Measurements from ENCODE around the gene G3BP1. TPM values are rescaled to one million over a fixed set of nuclear protein-coding genes. Genes with fewer than 3 reads are reported as not detected.
"Not testable (repeated sequence)": the region's sequence is repeated elsewhere in the genome, so short reads cannot be mapped to it uniquely, and the experiment has no call there.

G3BP1 gene
- total RNA-seq, 1 donor from 2014 or later: 127 TPM

- no peaks in the 10 kb centered on the region for H3K27me3 Mint-ChIP-seq (ENCODE audit: unreplicated experiment)
- TF ChIP-seq, protein P1, sequence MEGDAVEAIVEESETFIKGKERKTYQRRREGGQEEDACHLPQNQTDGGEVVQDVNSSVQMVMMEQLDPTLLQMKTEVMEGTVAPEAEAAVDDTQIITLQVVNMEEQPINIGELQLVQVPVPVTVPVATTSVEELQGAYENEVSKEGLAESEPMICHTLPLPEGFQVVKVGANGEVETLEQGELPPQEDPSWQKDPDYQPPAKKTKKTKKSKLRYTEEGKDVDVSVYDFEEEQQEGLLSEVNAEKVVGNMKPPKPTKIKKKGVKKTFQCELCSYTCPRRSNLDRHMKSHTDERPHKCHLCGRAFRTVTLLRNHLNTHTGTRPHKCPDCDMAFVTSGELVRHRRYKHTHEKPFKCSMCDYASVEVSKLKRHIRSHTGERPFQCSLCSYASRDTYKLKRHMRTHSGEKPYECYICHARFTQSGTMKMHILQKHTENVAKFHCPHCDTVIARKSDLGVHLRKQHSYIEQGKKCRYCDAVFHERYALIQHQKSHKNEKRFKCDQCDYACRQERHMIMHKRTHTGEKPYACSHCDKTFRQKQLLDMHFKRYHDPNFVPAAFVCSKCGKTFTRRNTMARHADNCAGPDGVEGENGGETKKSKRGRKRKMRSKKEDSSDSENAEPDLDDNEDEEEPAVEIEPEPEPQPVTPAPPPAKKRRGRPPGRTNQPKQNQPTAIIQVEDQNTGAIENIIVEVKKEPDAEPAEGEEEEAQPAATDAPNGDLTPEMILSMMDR (IDR thresholded peaks at IDR 0.05; ENCODE audit: partially characterized antibody, unreplicated experiment): no peak
- DNase-seq: no peak
- H3K4me1 Mint-ChIP-seq (ENCODE audit: low read depth, unreplicated experiment): no peaks in the 10 kb centered on the region
- no peaks in the 10 kb centered on the region for H3K36me3 Mint-ChIP-seq (ENCODE audit: unreplicated experiment)
- H3K9me3 Mint-ChIP-seq (ENCODE audit: unreplicated experiment): no peaks in the 10 kb centered on the region
- no peak overlapping the region for H3K4me3 Mint-ChIP-seq (ENCODE audit: unreplicated experiment)
- no peak overlapping the region for H3K27ac Mint-ChIP-seq (ENCODE audit: unreplicated experiment)
Measured at GRCh38 chr5:151846765-151847164, 75.0 kb downstream of the G3BP1 start.

DNA sequence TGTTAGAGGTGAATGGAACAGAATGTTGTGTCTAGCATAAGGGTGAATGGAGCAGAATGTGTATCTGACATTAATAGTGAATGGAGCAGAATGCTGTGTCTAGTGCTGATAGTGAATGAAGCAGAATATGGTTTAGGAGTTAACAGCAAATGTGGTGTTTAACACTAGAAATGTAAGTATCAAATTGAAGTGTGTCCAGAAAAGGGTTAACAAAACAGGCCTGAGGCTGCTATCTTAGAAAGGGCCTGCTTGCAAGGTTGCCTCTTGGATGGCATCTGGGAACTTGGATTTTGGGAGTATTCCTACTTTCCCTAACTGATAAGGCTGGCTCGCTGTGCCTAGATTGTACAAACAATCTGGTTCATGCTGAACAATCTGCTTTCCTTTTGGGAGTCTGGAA lies 76.1 kb downstream of the G3BP1 start:
- Mint-ChIP-seq H3K4me1 (ENCODE audit: low read depth, unreplicated experiment) (no peaks in the 10 kb centered on the region), H3K36me3 (ENCODE audit: unreplicated experiment) (no peaks in the 10 kb centered on the region), H3K27ac (ENCODE audit: unreplicated experiment) (no peak overlapping the region), H3K9me3 (ENCODE audit: unreplicated experiment) (no peaks in the 10 kb centered on the region), H3K4me3 (ENCODE audit: unreplicated experiment) (no peak overlapping the region), H3K27me3 (ENCODE audit: unreplicated experiment) (no peaks in the 10 kb centered on the region)
- TF ChIP-seq, protein P1 (IDR thresholded peaks at IDR 0.05; ENCODE audit: partially characterized antibody, unreplicated experiment): no peak
- DNase-seq: no peak

DNA sequence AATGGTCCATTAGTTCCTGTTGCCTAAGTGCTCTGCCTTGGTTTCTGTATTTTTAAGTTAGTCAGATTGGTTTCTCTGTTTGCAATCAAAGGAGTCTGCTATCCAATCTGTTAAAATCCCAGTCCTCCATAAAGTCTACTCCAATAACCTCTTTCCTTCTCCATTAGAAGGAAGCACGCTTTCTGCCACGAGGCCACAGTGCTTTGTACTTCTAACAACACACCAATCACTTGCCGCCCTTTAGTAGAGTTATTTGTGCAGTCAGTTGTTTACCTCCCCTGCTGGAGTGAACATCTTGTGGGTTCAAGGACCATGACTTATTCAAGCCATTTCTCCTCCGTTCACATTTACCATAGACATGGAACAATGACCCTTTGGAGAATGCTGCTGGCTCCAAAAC lies 83.9 kb downstream of the G3BP1 start:
- H3K27ac Mint-ChIP-seq (ENCODE audit: unreplicated experiment): no peak overlapping the region
- H3K27me3 Mint-ChIP-seq (ENCODE audit: unreplicated experiment): no peaks in the 10 kb centered on the region
- TF ChIP-seq, protein P1 (IDR thresholded peaks at IDR 0.05; ENCODE audit: partially characterized antibody, unreplicated experiment): no peak
- H3K4me1 Mint-ChIP-seq (ENCODE audit: low read depth, unreplicated experiment): no peaks in the 10 kb centered on the region
- H3K9me3 Mint-ChIP-seq (ENCODE audit: unreplicated experiment): peaks cover 2% of the 10 kb centered on the region
- DNase-seq: no peak
- peaks cover 7% of the 10 kb centered on the region for H3K36me3 Mint-ChIP-seq (ENCODE audit: unreplicated experiment)
- no peak overlapping the region for H3K4me3 Mint-ChIP-seq (ENCODE audit: unreplicated experiment)

- no peak for DNase-seq
- TF ChIP-seq, protein P1 (IDR thresholded peaks at IDR 0.05; ENCODE audit: partially characterized antibody, unreplicated experiment): no peak
- Mint-ChIP-seq H3K27ac (ENCODE audit: unreplicated experiment) (no peak overlapping the region), H3K4me3 (ENCODE audit: unreplicated experiment) (no peak overlapping the region), H3K9me3 (ENCODE audit: unreplicated experiment) (peaks cover 2% of the 10 kb centered on the region), H3K36me3 (ENCODE audit: unreplicated experiment) (peaks cover 7% of the 10 kb centered on the region), H3K4me1 (ENCODE audit: low read depth, unreplicated experiment) (no peaks in the 10 kb centered on the region), H3K27me3 (ENCODE audit: unreplicated experiment) (no peaks in the 10 kb centered on the region)
Measured at GRCh38 chr5:151856861-151857260, 85.1 kb downstream of the G3BP1 start.

DNA sequence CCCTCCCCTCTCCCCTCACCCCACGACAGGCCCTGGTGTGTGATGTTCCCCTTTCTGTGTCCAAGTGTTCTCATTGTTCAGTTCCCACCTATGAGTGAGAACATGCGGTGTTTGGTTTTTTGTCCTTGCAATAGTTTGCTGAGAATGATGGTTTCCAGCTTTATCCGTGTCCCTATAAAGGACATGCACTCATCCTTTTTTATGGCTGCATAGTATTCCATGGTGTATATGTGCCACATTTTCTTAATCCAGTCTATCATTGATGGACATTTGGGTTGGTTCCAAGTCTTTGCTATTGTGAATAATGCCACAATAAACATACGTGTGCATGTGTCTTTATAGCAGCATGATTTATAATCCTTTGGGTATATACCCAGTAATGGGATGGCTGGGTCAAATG lies 89.1 kb downstream of the G3BP1 start:
- DNase-seq; H3K36me3 Mint-ChIP-seq (ENCODE audit: unreplicated experiment); H3K4me3 Mint-ChIP-seq (ENCODE audit: unreplicated experiment); H3K27ac Mint-ChIP-seq (ENCODE audit: unreplicated experiment); H3K27me3 Mint-ChIP-seq (ENCODE audit: unreplicated experiment); H3K9me3 Mint-ChIP-seq (ENCODE audit: unreplicated experiment); H3K4me1 Mint-ChIP-seq (ENCODE audit: low read depth, unreplicated experiment): not testable (repeated sequence)

Other genes starting within 250 kb of the G3BP1 start
- gene FAT2, start 180.6 kb upstream of the G3BP1 start, total RNA-seq (ENCODE audit: unreplicated experiment): 0.02 TPM
- gene SPARC, start 85.0 kb upstream of the G3BP1 start, total RNA-seq (ENCODE audit: unreplicated experiment): 946 TPM
- 82.9 TPM for gene ATOX1, start 13.3 kb upstream of the G3BP1 start, total RNA-seq (ENCODE audit: unreplicated experiment)
- gene GLRA1, start 152.9 kb downstream of the G3BP1 start, total RNA-seq (ENCODE audit: unreplicated experiment): 0.22 TPM